CD4-positive, CD25-positive, alpha-beta regulatory T cell (primary cell): ENCODE measurements around the gene MADCAM1. TPM values are rescaled to one million over a fixed set of nuclear protein-coding genes. Genes with fewer than 3 reads are reported as not detected.

Source experiments
- ATAC-seq, 2 donors: fragments of 150-1000 bp; cut with Tn5 transposase; one replicate each; pipeline ENCODE4 v1.10.0; 2021; ENCODE audit warnings: low read depth in 2 of 2, moderate number of reproducible peaks in 2 of 2, moderate library complexity in 1 of 2
- DNase-seq, 3 donors: peaks; one replicate each; pipeline versions ENCODE4 v3.0.0 to v3.0.0-alpha.2; 2012 to 2022; ENCODE audit warnings: mixed read lengths in 1 of 3
- H3K27ac ChIP-seq: one replicate; pipeline ENCODE4 v1.7.0; 2013; ENCODE audit warnings: mild to moderate bottlenecking, low read length; ENCODE audit not compliant: insufficient read depth, poor library complexity, severe bottlenecking
- H3K27me3 ChIP-seq: one replicate; pipeline ENCODE4 v1.7.0; 2013; ENCODE audit warnings: low read length; ENCODE audit not compliant: control insufficient read depth, insufficient read depth
- H3K36me3 ChIP-seq: one replicate; pipeline ENCODE4 v1.7.0; 2013; ENCODE audit warnings: mild to moderate bottlenecking, low read length, moderate library complexity; ENCODE audit not compliant: control insufficient read depth, insufficient read depth
- H3K4me1 ChIP-seq: 2 replicates; pipeline ENCODE4 v1.7.0; 2013; ENCODE audit warnings: mild to moderate bottlenecking, low read length; ENCODE audit not compliant: insufficient read depth, control insufficient read depth, poor library complexity, severe bottlenecking
- H3K4me3 ChIP-seq: one replicate; pipeline ENCODE4 v1.7.0; 2013; ENCODE audit warnings: low read depth, mild to moderate bottlenecking, low read length, moderate library complexity
- H3K9me3 ChIP-seq, 2 experiments: 1 replicate in 1 of 2; 2 replicates in 1 of 2; pipeline ENCODE4 v1.7.0; 2013; ENCODE audit warnings: low read length in 2 of 2, mild to moderate bottlenecking in 1 of 2, moderate library complexity in 1 of 2; ENCODE audit not compliant: control insufficient read depth in 2 of 2
- H3K27ac Mint-ChIP-seq, 3 donors: one replicate each; pipeline ENCODE4 v1.8.0; 2020 to 2022; ENCODE audit warnings: mild to moderate bottlenecking in 3 of 3, mixed read lengths in 3 of 3, moderate library complexity in 2 of 3
- H3K27me3 Mint-ChIP-seq: one replicate; pipeline ENCODE4 v1.8.0; 2022; ENCODE audit warnings: mild to moderate bottlenecking, mixed read lengths
- H3K36me3 Mint-ChIP-seq: one replicate; pipeline ENCODE4 v1.8.0; 2020; ENCODE audit warnings: mixed read lengths
- H3K4me1 Mint-ChIP-seq, 4 donors: one replicate each; pipeline ENCODE4 v1.8.0; 2020 to 2022; ENCODE audit warnings: mixed read lengths in 4 of 4, mild to moderate bottlenecking in 1 of 4
- H3K4me3 Mint-ChIP-seq, 4 donors: one replicate each; pipeline ENCODE4 v1.8.0; 2020 to 2022; ENCODE audit warnings: mild to moderate bottlenecking in 4 of 4, mixed read lengths in 4 of 4, moderate library complexity in 3 of 4
- H3K9me3 Mint-ChIP-seq, 7 donors: one replicate each; pipeline ENCODE4 v1.8.0; 2020 to 2022; ENCODE audit warnings: mixed read lengths in 7 of 7, mild to moderate bottlenecking in 3 of 7, moderate library complexity in 2 of 7
- polyA plus RNA-seq, 4 donors: library from polyadenylated mRNA; unstranded; fragments of 300-500 nt; fragmentation: Illumina TruSeq; gene quantifications; one replicate each; pipeline ENCODE4 v1.2.3, GENCODE V29; 2021
- total RNA-seq: library from RNA; stranded (reverse); gene quantifications from one replicate; pipeline ENCODE4 v1.2.3, GENCODE V29; 2022

The MADCAM1 gene
- total and polyA plus RNA-seq, 5 donors from 2014 or later: 0.16 to 0.52 (median 0.32) TPM; not detected in 1

GRCh38 chr19:518598-519231 is 22.4 kb downstream of the MADCAM1 start:
- H3K4me3 Mint-ChIP-seq: no peak overlapping the region
- no peaks in the 10 kb centered on the region for H3K36me3 ChIP-seq
- no peak overlapping the region for H3K27ac ChIP-seq
- H3K27me3 Mint-ChIP-seq: no peaks in the 10 kb centered on the region
- ATAC-seq (peak; percentile 77 to 94), DNase-seq (peak; percentile 37 to 68 (median 63))
- H3K4me1 ChIP-seq: peaks cover 12% of the 10 kb centered on the region
- H3K4me3 ChIP-seq: no peak overlapping the region
- no peaks in the 10 kb centered on the region for H3K9me3 ChIP-seq
- no peaks in the 10 kb centered on the region for H3K27me3 ChIP-seq
- no peaks in the 10 kb centered on the region for H3K9me3 Mint-ChIP-seq
- H3K27ac Mint-ChIP-seq: no peak overlapping the region
- peaks cover 0 to 19% (median 2%) of the 10 kb centered on the region in 4 donors for H3K4me1 Mint-ChIP-seq
- H3K36me3 Mint-ChIP-seq: no peaks in the 10 kb centered on the region

GRCh38 chr19:519449-519865 is 23.2 kb downstream of the MADCAM1 start:
- Histone ChIP-seq H3K4me3 (no peak overlapping the region), H3K9me3 (no peaks in the 10 kb centered on the region), H3K36me3 (no peaks in the 10 kb centered on the region), H3K27ac (no peak overlapping the region), H3K27me3 (no peaks in the 10 kb centered on the region), H3K4me1 (peaks cover 12% of the 10 kb centered on the region)
- ATAC-seq (no peak), DNase-seq (no peak)
- no peaks in the 10 kb centered on the region for H3K9me3 Mint-ChIP-seq
- no peak overlapping the region for H3K4me3 Mint-ChIP-seq
- H3K36me3 Mint-ChIP-seq: no peaks in the 10 kb centered on the region
- H3K4me1 Mint-ChIP-seq: peaks cover 0 to 13% (median 0%) of the 10 kb centered on the region in 4 donors
- no peaks in the 10 kb centered on the region for H3K27me3 Mint-ChIP-seq
- no peak overlapping the region for H3K27ac Mint-ChIP-seq

GRCh38 chr19:522726-523125 is 26.4 kb downstream of the MADCAM1 start:
- Mint-ChIP-seq H3K27me3 (peaks cover 4% of the 10 kb centered on the region), H3K4me3 (peak overlapping the region in 1 of 4 donors; percentile 27), H3K9me3 (no peaks in the 10 kb centered on the region), H3K4me1 (peaks cover 0 to 5% (median 0%) of the 10 kb centered on the region in 4 donors), H3K36me3 (no peaks in the 10 kb centered on the region), H3K27ac (no peak overlapping the region)
- no peaks in the 10 kb centered on the region for H3K36me3 ChIP-seq
- H3K27ac ChIP-seq: no peak overlapping the region
- H3K9me3 ChIP-seq: no peaks in the 10 kb centered on the region
- H3K4me3 ChIP-seq: no peak overlapping the region
- DNase-seq: no peak
- ATAC-seq: no peak
- H3K27me3 ChIP-seq: no peaks in the 10 kb centered on the region
- H3K4me1 ChIP-seq: peaks cover 12% of the 10 kb centered on the region

GRCh38 chr19:524062-524674 is 27.9 kb downstream of the MADCAM1 start:
- peaks cover 0 to 10% (median 0%) of the 10 kb centered on the region in 4 donors for H3K4me1 Mint-ChIP-seq
- no peaks in the 10 kb centered on the region for H3K36me3 Mint-ChIP-seq
- ATAC-seq: no peak
- Histone ChIP-seq H3K36me3 (no peaks in the 10 kb centered on the region), H3K27ac (no peak overlapping the region), H3K4me1 (peaks cover 5% of the 10 kb centered on the region), H3K9me3 (no peaks in the 10 kb centered on the region), H3K27me3 (no peaks in the 10 kb centered on the region), H3K4me3 (no peak overlapping the region)
- no peak overlapping the region for H3K27ac Mint-ChIP-seq
- peaks cover 4% of the 10 kb centered on the region for H3K27me3 Mint-ChIP-seq
- no peak for DNase-seq
- no peak overlapping the region for H3K4me3 Mint-ChIP-seq
- H3K9me3 Mint-ChIP-seq: no peaks in the 10 kb centered on the region

GRCh38 chr19:525029-525428 is 28.7 kb downstream of the MADCAM1 start:
- ATAC-seq (no peak), DNase-seq (no peak)
- H3K36me3 ChIP-seq: no peaks in the 10 kb centered on the region
- Mint-ChIP-seq H3K27me3 (peaks cover 4% of the 10 kb centered on the region), H3K4me1 (peaks cover 0 to 11% (median 0%) of the 10 kb centered on the region in 4 donors), H3K9me3 (no peaks in the 10 kb centered on the region), H3K36me3 (no peaks in the 10 kb centered on the region), H3K27ac (no peak overlapping the region), H3K4me3 (peak overlapping the region in 1 of 4 donors; percentile 75)
- no peaks in the 10 kb centered on the region for H3K4me1 ChIP-seq
- no peaks in the 10 kb centered on the region for H3K27me3 ChIP-seq
- H3K9me3 ChIP-seq: no peaks in the 10 kb centered on the region
- H3K27ac ChIP-seq: no peak overlapping the region
- no peak overlapping the region for H3K4me3 ChIP-seq

GRCh38 chr19:525857-526419 is 29.7 kb downstream of the MADCAM1 start:
- no peaks in the 10 kb centered on the region for H3K36me3 ChIP-seq
- H3K4me1 Mint-ChIP-seq: peaks cover 0 to 11% (median 0%) of the 10 kb centered on the region in 4 donors
- H3K27me3 ChIP-seq: no peaks in the 10 kb centered on the region
- no peak overlapping the region for H3K27ac ChIP-seq
- peaks cover 5% of the 10 kb centered on the region for H3K4me1 ChIP-seq
- no peaks in the 10 kb centered on the region for H3K36me3 Mint-ChIP-seq
- H3K27me3 Mint-ChIP-seq: peaks cover 4% of the 10 kb centered on the region
- DNase-seq: no peak
- ATAC-seq: no peak
- no peak overlapping the region for H3K27ac Mint-ChIP-seq
- H3K9me3 Mint-ChIP-seq: no peaks in the 10 kb centered on the region
- no peaks in the 10 kb centered on the region for H3K9me3 ChIP-seq
- peak overlapping the region in 2 of 4 donors; percentile 21 to 75 for H3K4me3 Mint-ChIP-seq
- no peak overlapping the region for H3K4me3 ChIP-seq

- peak overlapping the region; percentile 78 to 91 (median 84) for H3K4me3 Mint-ChIP-seq
- H3K4me3 ChIP-seq: no peak overlapping the region
- H3K27me3 Mint-ChIP-seq: peaks cover 2% of the 10 kb centered on the region
- H3K36me3 Mint-ChIP-seq: no peaks in the 10 kb centered on the region
- no peak for DNase-seq
- H3K9me3 Mint-ChIP-seq: no peaks in the 10 kb centered on the region
- H3K27ac Mint-ChIP-seq: peak overlapping the region in 2 of 3 donors; percentile 65 to 88
- no peaks in the 10 kb centered on the region for H3K36me3 ChIP-seq
- peaks cover 0 to 25% (median 4%) of the 10 kb centered on the region in 4 donors for H3K4me1 Mint-ChIP-seq
- H3K27me3 ChIP-seq: no peaks in the 10 kb centered on the region
- peaks cover 23% of the 10 kb centered on the region for H3K4me1 ChIP-seq
- no peak for ATAC-seq
- H3K9me3 ChIP-seq: no peaks in the 10 kb centered on the region
- H3K27ac ChIP-seq: peak overlapping the region; percentile 82
These were observed 34.1 kb downstream of the MADCAM1 start for GRCh38 chr19:530134-531008.
